ENCODE measurements around the gene C3orf22.

Gene C3orf22

DNA sequence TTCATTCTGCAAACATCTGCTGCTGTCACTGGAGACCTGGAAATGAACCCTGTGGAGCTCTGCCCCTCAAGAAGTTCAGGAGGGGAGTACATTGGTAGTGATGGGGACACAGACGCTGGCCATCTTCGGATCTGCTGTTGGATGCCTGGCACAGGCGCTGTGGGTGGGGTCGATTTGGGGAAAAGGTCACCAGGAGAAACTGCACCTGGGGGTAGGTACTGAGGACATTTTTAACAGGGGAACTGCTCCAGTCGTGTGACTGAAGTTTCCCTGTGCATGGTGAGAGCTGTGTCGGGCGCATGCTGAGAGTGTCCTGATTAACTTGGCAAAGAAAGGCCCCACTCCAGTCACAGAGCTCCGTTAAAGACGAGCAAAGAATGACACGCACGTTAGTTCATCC lies 44.6 kb downstream of the C3orf22 start:
- no peak for DNase-seq (ENCODE audit: low read depth, low spot score)

DNA sequence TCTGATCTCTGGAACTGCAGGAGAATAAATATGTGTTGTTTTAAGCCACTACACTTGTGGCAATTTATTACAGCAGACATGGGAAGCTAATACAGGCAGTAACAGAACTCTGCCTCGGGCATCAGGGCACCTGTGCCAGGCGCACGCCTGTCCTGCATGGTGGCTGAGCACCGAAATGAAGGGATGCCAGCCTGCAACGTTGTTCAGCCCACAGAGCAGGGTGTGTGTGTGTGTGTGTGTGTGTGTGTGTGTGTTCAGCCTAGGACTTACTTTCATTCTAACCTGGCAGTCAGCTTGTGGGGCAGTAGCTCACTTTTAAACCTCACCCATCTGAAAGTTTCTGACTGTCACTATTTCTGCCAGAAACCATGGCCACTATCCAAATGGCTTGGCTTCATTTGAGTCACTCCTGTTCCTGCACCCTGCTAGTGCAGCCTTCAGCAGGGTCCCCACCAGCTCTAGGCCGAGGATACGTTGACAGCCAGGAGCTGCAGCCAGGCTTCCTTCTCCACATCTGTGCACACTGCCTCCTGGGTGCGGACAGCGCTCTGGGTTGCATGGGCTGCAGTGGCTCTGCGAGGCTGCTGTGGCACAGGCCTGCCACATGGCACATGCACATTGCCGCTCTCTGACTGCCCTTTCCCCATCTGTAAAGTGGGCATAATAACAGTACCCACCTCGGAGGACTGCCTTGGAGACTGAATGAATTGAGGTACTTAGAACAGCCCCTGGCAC lies 45.6 kb downstream of the C3orf22 start:
- DNase-seq (ENCODE audit: low read depth, low spot score) = no peak

DNA sequence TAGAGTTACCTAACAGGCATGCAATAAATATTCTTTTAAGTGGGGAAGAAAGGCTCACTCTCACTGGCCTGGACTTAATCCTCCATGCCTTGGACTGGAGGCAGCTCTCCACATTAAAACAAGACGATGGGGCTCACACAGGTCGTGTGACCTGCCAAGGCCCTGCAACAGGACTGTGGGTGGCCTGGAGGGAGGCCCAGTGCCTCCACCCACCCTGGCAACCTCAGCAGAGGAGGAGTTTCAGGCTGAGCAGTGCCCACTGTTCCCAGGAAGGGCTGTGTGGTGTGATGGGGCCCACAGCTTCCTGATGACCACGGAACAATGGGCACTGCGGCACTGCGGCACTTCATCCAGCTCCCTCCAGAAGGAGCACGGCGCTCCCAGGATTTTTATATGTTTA lies 46.7 kb downstream of the C3orf22 start:
- DNase-seq (ENCODE audit: low read depth, low spot score) = no peak

DNA sequence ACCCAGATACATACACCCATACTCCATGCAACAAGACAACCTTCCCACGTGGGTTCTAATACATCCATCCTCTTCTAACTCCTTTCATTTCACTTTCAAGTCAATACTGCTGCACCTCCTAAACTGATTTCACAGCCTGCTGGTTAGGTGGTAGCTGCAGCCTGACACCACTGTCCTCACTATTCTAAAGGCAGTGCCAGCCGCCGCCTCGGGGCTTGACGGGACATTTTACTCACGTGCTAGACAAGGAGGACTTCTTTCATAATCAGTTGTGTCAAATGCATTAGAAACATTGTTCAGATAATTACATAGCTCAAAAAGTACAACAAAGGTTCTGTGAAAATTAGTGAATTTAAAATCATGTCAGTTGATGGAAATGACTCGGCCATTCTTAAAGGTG lies 47.4 kb downstream of the C3orf22 start:
- DNase-seq (ENCODE audit: low read depth, low spot score) = no peak

DNA sequence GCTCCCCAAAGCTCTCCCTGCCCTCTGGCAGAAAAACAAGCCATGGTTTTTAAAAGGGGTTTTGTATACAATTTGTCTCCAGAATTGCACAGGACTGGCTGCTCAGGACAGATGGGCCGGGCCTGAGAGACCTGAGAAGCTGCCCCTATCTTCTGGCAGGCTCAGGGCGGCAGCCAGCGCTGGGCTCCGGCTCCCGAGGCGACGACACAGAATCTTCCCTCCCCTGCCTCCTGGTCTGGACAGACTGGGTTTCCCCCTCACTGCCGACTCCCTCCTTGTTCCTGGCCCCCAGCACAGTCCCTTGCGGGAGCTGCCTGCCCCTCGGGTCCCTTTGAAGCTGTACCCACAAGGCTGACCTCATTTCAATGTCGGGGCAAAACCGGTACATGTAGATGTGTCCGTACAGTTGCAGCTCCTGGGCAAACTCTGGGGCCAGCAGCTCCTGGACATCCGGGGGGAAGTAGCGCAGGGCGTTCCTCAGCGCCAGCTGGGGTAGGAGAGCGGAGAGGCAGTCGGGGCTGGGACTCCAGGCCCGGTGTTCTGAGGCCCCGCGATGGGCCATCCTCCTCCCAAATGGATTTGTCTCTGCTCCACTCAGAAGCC lies 48.3 kb downstream of the C3orf22 start:
- no peak for DNase-seq (ENCODE audit: low read depth, low spot score)

DNA sequence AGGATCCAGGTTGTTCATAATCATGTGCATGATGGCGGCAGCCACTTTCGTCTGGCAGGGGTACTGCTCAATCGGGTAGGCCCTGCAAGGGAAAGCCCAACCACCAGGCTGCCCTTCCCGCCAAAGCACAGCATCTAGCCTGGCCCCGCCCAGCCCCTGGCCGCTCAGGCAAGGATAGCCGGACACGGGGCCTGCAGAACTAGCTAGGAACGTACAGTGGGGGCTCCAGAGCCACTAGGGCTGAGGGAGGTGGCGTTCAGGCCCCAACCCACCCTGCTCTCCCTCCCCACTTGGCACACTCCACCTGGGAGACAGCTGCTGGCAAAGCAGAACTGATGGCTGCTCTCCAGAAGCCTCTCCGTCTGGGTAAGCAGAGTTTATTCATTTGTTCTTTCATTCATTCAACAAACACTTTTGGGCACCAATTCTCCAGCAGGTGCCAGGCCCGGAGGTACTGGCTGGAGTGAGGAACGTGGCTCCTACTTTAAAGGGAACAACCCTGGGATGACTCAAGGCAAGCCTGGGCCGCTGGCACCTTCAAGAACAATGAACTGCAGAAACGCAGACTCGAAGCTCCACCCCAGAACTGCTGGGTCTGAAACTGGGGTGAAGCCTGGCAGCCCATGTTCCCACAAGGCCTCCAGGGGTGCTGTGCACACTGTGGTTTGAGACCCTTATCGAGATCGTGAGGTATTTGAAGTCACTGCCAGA lies 49.0 kb downstream of the C3orf22 start:
- no peak for DNase-seq (ENCODE audit: low read depth, low spot score)

DNA sequence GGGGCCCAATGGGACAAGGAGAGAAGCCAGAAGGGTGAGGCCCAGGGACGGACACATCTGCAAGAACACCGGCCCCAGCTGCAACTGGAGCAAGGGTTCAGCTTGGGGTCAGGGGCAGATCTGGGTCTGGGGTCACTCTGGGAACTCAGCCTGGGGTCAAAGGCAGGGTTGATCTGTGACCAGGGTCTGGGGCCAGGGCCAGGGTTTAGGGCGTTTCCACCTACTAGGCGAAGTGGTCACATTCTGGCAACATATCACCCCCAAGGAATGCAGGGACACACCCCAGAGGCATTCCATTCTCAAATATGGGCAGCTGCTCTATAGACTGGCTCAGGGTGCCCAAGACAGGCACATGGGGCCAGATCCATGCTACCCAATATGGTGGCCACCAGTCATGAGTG lies 50.2 kb downstream of the C3orf22 start:
- no peak for DNase-seq (ENCODE audit: low read depth, low spot score)

DNA sequence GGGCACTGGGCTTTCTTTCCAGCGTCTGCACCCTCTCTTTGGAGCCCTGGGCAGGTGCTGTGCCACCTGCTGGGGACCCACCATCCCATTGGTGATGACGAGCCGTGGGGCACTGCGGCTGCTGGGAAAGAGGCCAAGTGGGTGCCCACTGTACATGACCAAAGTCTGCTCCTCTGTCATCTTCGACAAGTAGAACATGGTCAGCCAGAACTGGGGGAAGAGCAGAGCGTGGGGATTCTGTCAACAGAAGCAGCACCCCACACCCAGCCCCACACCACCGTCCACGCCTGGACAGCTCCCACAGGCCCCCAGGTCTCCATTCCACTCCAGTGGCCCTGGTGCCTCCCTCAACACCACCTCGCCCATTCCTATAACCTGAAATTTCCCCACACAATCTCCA lies 50.8 kb downstream of the C3orf22 start:
- no peak for DNase-seq (ENCODE audit: low read depth, low spot score)

DNA sequence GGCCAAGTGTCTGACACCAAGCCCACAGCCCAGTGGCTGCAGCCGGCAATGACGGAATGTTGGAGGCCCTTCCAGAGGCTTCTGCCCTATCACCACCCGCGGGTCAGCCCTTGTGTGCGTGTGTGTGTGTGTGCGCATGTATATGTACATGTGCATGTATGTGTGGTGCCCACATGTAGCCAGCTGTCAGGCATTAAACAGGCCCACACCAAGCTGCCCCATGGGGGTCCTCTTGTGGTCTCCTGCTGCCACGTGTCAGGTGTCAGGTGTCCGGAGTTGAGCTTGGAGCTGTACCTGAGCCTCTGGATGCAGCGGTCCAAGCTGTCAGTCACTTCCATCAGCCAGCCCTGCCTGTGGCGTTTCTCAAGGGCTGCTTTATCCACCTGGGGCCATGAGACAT lies 55.0 kb downstream of the C3orf22 start:
- no peak for DNase-seq (ENCODE audit: low read depth, low spot score)

DNA sequence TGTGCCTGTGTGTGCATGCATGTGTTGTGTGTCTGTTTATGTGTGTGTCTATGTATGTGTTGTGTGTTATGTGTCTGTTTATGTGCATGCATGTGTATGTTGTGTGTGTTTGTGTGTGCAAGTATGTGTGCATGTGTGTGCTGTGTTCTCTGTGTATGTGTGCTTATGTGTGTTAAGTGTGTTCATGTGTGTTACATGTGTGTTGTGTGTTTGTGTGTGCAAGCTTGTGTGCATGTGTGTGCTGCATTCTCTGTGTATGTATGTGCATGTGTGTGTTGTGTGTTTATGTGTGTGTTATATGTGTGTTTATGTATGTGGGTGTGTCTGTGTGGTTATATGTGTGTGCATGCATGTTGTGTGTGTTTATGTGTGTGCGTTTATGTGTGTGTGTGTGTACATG lies 56.1 kb downstream of the C3orf22 start:
- no peak for DNase-seq (ENCODE audit: low read depth, low spot score)

DNA sequence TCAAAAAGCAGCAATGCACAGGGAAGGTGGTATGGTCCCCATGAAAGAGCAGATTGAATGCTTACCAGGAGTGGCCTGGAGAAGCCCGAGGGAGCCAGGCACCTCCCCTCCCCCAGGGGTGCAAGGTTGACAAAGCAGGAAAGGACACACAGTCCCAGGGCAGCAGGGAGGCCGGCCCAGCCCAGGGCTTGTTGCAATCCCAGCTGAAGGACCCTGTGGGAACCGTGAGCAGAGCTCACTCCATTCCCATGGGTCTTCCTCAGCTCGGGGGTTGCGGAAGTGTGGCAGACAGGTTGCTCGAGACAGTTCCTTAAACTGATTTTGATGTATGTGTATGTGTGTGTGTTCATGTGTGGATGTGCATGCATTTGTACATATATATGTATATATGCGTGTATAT lies 57.0 kb downstream of the C3orf22 start:
- DNase-seq (ENCODE audit: low read depth, low spot score) = no peak

DNA sequence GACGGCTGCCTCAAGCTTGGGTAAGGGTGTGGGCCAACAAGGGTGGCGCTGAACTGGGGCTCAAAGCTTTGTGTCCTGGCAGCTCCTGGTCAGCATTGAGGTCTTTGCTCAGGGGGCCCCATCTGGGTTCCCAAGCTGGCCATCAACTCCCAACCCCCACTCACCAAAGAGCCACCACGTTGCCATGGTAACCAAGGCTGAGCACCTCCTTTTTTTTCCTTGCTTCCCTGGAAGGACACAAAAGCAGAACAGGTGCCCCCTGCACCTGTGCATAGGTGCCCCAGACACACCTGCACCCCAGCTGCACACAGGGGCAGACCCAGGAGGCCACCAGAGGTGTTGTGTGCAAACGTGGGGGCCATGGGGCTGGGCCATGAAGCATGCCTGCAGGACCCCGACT lies 57.7 kb downstream of the C3orf22 start:
- DNase-seq (ENCODE audit: low read depth, low spot score) = no peak

DNA sequence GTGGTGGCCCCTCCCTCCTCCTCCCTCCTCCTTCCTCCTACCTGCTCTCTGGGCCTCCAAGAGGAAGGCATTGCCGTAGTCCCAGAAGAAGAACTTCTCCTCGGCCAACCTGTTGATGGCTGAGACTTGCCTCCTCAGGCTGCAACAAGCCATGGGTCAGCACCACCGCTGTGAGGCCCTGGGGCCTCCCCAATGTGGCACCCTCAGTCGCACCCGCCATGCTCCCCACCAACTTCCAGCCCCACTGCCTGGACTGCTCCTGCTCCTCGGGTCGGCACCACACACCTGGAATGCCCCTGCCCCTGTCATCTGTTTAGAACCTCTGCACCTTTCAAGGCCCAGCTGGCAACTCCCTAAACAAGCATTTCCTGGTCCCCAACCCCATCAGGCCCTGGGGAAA lies 58.7 kb downstream of the C3orf22 start:
- DNase-seq (ENCODE audit: low read depth, low spot score) = no peak

Measured in activated naive CD8-positive, alpha-beta T cell treated with anti-CD3 and anti-CD28 coated beads, Interleukin-2, amount 50 U/mL, for 16 hours (primary cell).